Mesothelial cell of epicardium (in vitro differentiated cells): Measurements from ENCODE around the gene SDF4. TPM values are rescaled to one million over a fixed set of nuclear protein-coding genes. Genes with fewer than 3 reads are reported as not detected.
"Not testable (repeated sequence)": the region's sequence is repeated elsewhere in the genome, so short reads cannot be mapped to it uniquely, and the experiment has no call there.

Experiments used
- DNase-seq, 2 experiments: peaks; one replicate each; pipeline ENCODE4 v3.0.0; 2021; ENCODE audit warnings: low spot score in 2 of 2; ENCODE audit not compliant: unreplicated experiment in 2 of 2
- H3K27ac Mint-ChIP-seq: 2 replicates; pipeline ENCODE4 v1.8.0; 2021; ENCODE audit warnings: mixed read lengths
- H3K27me3 Mint-ChIP-seq: 2 replicates; pipeline ENCODE4 v1.8.0; 2021; ENCODE audit warnings: low read depth, mixed read lengths
- H3K36me3 Mint-ChIP-seq: 2 replicates; pipeline ENCODE4 v1.8.0; 2021; ENCODE audit warnings: mixed read lengths
- H3K4me1 Mint-ChIP-seq: 2 replicates; pipeline ENCODE4 v1.8.0; 2021; ENCODE audit warnings: mixed read lengths
- H3K4me3 Mint-ChIP-seq: 2 replicates; pipeline ENCODE4 v1.8.0; 2021; ENCODE audit warnings: mild to moderate bottlenecking, moderate library complexity, mixed read lengths
- H3K9me3 Mint-ChIP-seq: 2 replicates; pipeline ENCODE4 v1.8.0; 2021; ENCODE audit warnings: mixed read lengths
- total RNA-seq: library from RNA; stranded (reverse); gene quantifications from 3 replicates; pipeline ENCODE4 v1.2.1, GENCODE V29; 2021
- TF ChIP-seq, protein P1 (sequence below): fragments of 200-600 bp; sonication (generic); IDR thresholded peaks from one replicate; pipeline ENCODE4 v1.5.0; 2021; ENCODE audit warnings: antibody characterized with exemption; ENCODE audit not compliant: unreplicated experiment

The SDF4 gene
- total RNA-seq, 1 donor from 2014 or later = 108 TPM

DNA sequence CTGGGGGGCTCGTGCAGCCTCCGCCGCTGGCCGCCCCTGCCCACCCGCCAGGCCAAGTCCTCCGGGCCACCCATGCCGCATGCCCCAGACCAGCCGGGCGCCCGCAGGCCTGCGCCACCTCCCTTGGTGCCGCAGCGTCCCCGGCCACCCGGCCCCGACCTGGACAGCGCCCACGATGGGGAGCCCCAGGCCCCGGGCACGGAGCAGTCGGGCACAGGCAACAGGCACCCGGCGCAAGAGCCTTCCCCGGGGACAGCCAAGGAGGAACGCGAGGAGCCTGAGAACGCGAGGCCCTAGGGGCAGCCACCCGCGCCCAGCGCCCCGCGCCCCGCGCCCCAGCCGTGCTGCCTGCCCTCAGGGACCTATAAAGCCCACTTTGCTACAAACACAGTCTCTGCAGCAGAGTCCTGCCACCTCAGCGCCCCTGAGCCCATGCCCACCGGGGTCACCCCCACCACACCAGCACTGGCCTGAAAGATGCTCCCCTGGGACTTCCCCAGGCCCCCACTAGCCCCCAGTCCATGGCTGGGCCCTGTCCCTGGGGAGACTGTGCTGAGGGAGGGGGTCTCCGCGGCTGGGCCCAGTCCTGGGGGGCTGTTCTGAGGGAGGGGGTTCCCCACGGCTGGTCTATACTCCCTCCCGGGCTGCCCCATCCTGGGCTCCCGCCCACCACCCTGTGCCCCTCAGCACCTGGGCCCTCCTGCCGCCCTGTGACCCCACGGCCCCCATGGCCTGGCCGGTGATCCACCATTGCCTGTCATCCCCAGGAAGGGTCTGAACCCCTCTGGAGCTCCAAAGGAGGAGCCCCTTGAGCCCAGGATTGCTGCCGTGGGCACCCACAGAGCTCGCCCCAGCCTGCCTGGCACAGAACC, 34.0 kb downstream of the SDF4 start:
- TF ChIP-seq, protein P1, sequence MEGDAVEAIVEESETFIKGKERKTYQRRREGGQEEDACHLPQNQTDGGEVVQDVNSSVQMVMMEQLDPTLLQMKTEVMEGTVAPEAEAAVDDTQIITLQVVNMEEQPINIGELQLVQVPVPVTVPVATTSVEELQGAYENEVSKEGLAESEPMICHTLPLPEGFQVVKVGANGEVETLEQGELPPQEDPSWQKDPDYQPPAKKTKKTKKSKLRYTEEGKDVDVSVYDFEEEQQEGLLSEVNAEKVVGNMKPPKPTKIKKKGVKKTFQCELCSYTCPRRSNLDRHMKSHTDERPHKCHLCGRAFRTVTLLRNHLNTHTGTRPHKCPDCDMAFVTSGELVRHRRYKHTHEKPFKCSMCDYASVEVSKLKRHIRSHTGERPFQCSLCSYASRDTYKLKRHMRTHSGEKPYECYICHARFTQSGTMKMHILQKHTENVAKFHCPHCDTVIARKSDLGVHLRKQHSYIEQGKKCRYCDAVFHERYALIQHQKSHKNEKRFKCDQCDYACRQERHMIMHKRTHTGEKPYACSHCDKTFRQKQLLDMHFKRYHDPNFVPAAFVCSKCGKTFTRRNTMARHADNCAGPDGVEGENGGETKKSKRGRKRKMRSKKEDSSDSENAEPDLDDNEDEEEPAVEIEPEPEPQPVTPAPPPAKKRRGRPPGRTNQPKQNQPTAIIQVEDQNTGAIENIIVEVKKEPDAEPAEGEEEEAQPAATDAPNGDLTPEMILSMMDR = no peak
- H3K4me1 Mint-ChIP-seq = peaks cover 4% of the 10 kb centered on the region
- DNase-seq = peak in 1 of 2 experiments; percentile 21
- peaks cover 5% of the 10 kb centered on the region for H3K27me3 Mint-ChIP-seq
- no peak overlapping the region for H3K4me3 Mint-ChIP-seq
- no peaks in the 10 kb centered on the region for H3K36me3 Mint-ChIP-seq
- H3K27ac Mint-ChIP-seq = no peak overlapping the region
- H3K9me3 Mint-ChIP-seq = peaks cover 14% of the 10 kb centered on the region

DNA sequence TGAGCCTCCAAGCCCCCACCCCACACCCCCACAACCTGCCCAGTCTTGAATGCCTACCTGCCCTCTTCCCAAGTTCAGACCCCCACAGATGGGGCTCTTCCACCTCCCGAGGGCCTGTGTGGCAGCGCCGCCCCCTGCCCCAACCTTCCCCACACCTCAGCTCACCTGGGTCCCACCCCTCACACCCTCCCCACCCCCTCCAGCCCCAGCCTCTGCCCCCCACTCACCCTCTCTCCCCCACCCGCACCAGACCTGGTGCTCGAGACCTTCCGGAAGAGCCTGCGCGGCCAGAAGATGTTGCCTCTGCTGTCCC, 34.7 kb downstream of the SDF4 start:
- no peaks in the 10 kb centered on the region for H3K36me3 Mint-ChIP-seq
- H3K4me3 Mint-ChIP-seq = no peak overlapping the region
- no peak overlapping the region for H3K27ac Mint-ChIP-seq
- peaks cover 4% of the 10 kb centered on the region for H3K4me1 Mint-ChIP-seq
- TF ChIP-seq, protein P1 = no peak
- no peak for DNase-seq
- H3K27me3 Mint-ChIP-seq = peaks cover 5% of the 10 kb centered on the region
- peaks cover 15% of the 10 kb centered on the region for H3K9me3 Mint-ChIP-seq

DNA sequence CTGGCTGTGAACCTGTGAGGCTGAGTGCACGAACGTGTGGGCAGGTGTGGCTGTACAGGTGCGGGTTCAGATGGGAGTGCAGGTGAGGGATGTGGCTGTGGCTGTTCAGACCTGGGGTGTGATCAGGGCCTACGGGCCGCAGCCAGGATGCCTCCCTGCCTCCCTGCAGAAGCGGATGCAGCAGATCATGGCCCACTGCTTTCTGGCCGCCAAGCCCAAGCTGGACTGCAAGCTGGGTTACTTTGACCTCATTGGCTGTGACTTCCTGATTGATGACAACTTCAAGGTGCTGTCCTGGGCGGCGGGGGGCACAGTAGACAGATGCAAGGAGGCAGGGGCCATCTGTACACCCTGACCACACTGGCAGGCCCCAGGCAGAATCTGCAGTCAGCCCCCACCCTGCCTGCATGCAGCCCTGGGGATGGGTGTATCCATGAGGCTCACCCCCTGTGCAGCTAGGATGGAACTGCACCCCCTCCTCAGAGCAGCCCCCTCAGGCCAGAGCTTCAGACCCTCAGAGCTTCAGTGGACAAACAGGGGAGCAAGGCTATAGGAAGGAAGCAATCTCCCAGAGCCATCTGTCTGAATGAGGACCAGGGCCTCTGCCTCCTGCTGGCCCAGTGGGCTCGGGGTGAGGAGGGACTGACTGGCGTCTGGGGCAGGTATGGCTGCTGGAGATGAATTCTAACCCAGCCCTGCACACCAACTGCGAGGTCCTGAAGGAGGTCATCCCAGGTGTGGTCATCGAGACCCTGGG, 35.2 kb downstream of the SDF4 start:
- no peak overlapping the region for H3K4me3 Mint-ChIP-seq
- H3K36me3 Mint-ChIP-seq = no peaks in the 10 kb centered on the region
- H3K27me3 Mint-ChIP-seq = peaks cover 5% of the 10 kb centered on the region
- no peak overlapping the region for H3K27ac Mint-ChIP-seq
- TF ChIP-seq, protein P1 = no peak
- peaks cover 4% of the 10 kb centered on the region for H3K4me1 Mint-ChIP-seq
- peaks cover 20% of the 10 kb centered on the region for H3K9me3 Mint-ChIP-seq
- no peak for DNase-seq

DNA sequence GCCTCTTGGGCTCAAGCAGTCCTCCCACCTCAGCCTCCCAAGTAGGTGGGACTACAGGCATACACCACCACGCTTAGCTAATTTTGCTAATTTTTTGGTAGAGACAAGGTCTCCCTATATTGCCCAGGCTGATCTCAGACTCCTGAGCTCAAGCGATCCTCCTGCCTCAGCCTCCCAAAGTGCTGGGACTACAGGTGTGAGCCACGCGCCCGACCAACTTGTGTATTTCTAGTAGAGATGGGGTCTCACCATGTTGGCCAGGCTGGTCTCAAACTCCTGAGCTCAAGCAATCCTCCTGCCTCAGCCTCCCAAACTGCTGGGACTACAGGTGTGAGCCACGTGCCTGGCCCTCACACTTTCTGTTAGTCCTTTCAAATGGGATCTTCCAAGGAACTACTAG, 36.1 kb downstream of the SDF4 start:
- not testable (repeated sequence) for H3K27ac Mint-ChIP-seq, H3K4me1 Mint-ChIP-seq, H3K4me3 Mint-ChIP-seq, H3K27me3 Mint-ChIP-seq, DNase-seq, H3K36me3 Mint-ChIP-seq
- H3K9me3 Mint-ChIP-seq = peaks cover 27% of the 10 kb centered on the region

DNA sequence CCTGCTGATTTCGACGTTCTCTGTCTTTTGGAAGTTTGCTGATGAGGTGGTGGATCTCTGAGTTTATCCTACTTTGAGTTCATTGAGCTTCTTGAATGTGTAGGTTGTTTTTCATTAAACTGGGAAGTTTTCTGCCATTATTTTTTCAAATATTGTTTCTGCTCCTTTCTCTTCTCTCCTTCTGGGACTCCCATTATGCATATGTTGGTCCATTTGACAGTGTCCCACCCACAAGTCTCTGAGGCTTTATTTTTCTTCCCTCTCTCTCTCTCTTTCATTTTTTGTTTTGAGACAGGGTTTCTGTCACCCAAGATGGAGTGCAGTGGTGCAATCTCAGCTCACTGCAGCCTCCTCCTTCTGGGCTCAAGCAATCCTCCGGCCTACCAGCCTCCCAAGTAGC, 37.1 kb downstream of the SDF4 start:
- Mint-ChIP-seq H3K27me3 (peaks cover 3% of the 10 kb centered on the region), H3K27ac (no peak overlapping the region), H3K9me3 (peaks cover 30% of the 10 kb centered on the region), H3K4me3 (no peak overlapping the region), H3K4me1 (no peaks in the 10 kb centered on the region), H3K36me3 (no peaks in the 10 kb centered on the region)
- TF ChIP-seq, protein P1 = no peak
- DNase-seq = no peak

DNA sequence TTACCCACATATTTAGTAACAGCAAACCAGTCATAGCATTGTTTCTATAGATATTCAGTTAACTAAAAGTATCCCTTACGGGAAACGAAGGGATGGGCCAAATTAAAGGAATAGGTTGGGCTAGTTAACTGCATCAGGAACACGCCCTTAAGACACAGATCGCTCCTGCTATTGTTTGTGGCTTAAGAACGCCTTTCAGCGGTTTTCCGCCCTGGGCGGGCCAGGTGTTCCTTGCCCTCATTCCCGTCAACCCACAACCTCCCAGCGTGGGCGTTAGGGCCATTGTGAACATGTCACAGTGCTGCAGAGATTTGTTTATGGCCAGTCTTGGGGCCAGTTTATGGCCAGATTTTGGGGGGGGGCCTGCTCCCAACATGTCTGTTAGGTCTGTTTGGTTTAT, 40.1 kb downstream of the SDF4 start:
- TF ChIP-seq, protein P1 = no peak
- Mint-ChIP-seq H3K4me1 (no peaks in the 10 kb centered on the region), H3K27ac (no peak overlapping the region), H3K36me3 (no peaks in the 10 kb centered on the region), H3K27me3 (peaks cover 9% of the 10 kb centered on the region), H3K4me3 (no peak overlapping the region), H3K9me3 (peaks cover 33% of the 10 kb centered on the region)
- no peak for DNase-seq
